OCI-LY1 (cell line): Measurements from ENCODE around the gene SPON2.

Experiments used
- H2AFZ ChIP-seq: fragments of 200-600 bp; sonication (generic), shearing (Covaris generic); 2 replicates; pipeline ENCODE4 v1.6.0; 2014; ENCODE audit warnings: antibody characterized with exemption, mild to moderate bottlenecking, low read length
- H3F3A ChIP-seq: fragments of 200-600 bp; sonication (generic), shearing (Covaris generic); 2 replicates; pipeline ENCODE4 v1.6.0; 2014; ENCODE audit warnings: mild to moderate bottlenecking, antibody characterized with exemption, low read length, moderate library complexity; ENCODE audit not compliant: insufficient read depth
- H3K27ac ChIP-seq: fragments of 200-600 bp; sonication (generic); 2 replicates; pipeline ENCODE4 v1.5.1; 2014; ENCODE audit warnings: low read length, mixed run types, mild to moderate bottlenecking, low read depth; ENCODE audit not compliant: poor library complexity, severe bottlenecking
- H3K27me3 ChIP-seq: fragments of 200-600 bp; sonication (generic); 2 replicates; pipeline ENCODE4 v1.6.0; 2014; ENCODE audit warnings: antibody characterized with exemption, mild to moderate bottlenecking, low read length, moderate library complexity; ENCODE audit not compliant: insufficient read depth
- H3K36me3 ChIP-seq: fragments of 200-600 bp; sonication (generic); 2 replicates; pipeline ENCODE4 v1.6.1; 2014; ENCODE audit warnings: mild to moderate bottlenecking, antibody characterized with exemption, low read length, moderate library complexity, mixed read lengths; ENCODE audit not compliant: insufficient read depth
- H3K4me1 ChIP-seq: fragments of 200-600 bp; sonication (generic); 2 replicates; pipeline ENCODE4 v1.5.1; 2014; ENCODE audit warnings: mild to moderate bottlenecking, low read length, moderate library complexity; ENCODE audit not compliant: insufficient read depth, severe bottlenecking
- H3K4me2 ChIP-seq: fragments of 200-600 bp; sonication (generic), shearing (Covaris generic); 2 replicates; pipeline ENCODE4 v1.6.1; 2014; ENCODE audit warnings: low read length
- H3K4me3 ChIP-seq: fragments of 200-600 bp; sonication (generic); 2 replicates; pipeline ENCODE4 v1.5.1; 2014; ENCODE audit warnings: low read length, low read depth, mild to moderate bottlenecking, mixed read lengths; ENCODE audit not compliant: poor library complexity, severe bottlenecking
- H3K79me2 ChIP-seq: fragments of 200-600 bp; shearing (Covaris generic); 2 replicates; pipeline ENCODE4 v1.6.1; 2016; ENCODE audit warnings: mixed run types, low read length, mixed read lengths; ENCODE audit not compliant: insufficient read depth
- H3K9ac ChIP-seq: fragments of 200-600 bp; sonication (generic), shearing (Covaris generic); 2 replicates; pipeline ENCODE4 v1.6.1; 2014; ENCODE audit warnings: mild to moderate bottlenecking, low read length, mixed read lengths
- H3K9me2 ChIP-seq: fragments of 200-600 bp; sonication (generic), shearing (Covaris generic); 2 replicates; pipeline ENCODE4 v1.6.1; 2014; ENCODE audit warnings: low read depth, mild to moderate bottlenecking, low read length, mixed read lengths
- H3K9me3 ChIP-seq: fragments of 200-600 bp; shearing (Covaris generic); 2 replicates; pipeline ENCODE4 v1.6.1; 2014; ENCODE audit warnings: low read length, mixed read lengths
- H4K20me1 ChIP-seq: fragments of 200-600 bp; sonication (generic), shearing (Covaris generic); 2 replicates; pipeline ENCODE4 v1.6.0; 2016; ENCODE audit warnings: mild to moderate bottlenecking, low read length; ENCODE audit not compliant: insufficient read depth
- CTCF ChIP-seq: fragments of 200-600 bp; sonication (generic), shearing (Covaris generic); IDR thresholded peaks from 2 replicates; pipeline ENCODE4 v1.5.1; 2017; ENCODE audit warnings: mild to moderate bottlenecking, antibody characterized with exemption, low read length, moderate library complexity, mixed read lengths
- EZH2 ChIP-seq: fragments of 200-600 bp; sonication (generic), shearing (Covaris generic); IDR thresholded peaks from 2 replicates; pipeline ENCODE4 v1.8.0; 2017; ENCODE audit warnings: borderline replicate concordance, mixed run types, mild to moderate bottlenecking, antibody characterized with exemption, low read length, moderate library complexity, mixed read lengths

The SPON2 gene

DNA sequence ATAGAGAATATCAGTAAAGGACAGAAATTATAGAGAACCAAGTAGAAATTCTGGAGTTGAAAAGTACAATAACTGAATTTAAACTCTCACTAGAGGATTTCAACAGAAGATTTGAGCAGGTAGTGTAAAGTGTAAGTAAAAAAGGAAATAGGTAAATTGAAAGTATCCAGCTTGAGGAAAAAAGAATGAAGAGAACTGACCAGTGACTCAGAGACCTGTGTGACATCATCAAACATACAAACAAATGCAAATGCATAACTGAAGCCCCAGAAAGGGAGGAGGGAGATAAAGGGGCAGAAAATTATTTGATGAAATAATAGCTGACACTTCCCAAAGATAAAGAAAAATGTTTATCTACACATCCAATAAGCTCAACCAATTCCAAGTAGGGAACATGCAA is 8.3 kb upstream of the SPON2 start:
- Histone ChIP-seq H3K27ac (no peak overlapping the region), H3F3A (no peaks in the 10 kb centered on the region), H3K4me3 (no peak overlapping the region), H3K9me2 (no peaks in the 10 kb centered on the region), H3K79me2 (no peaks in the 10 kb centered on the region), H3K4me2 (no peak overlapping the region), H4K20me1 (no peaks in the 10 kb centered on the region), H2AFZ (no peak overlapping the region), H3K27me3 (no peaks in the 10 kb centered on the region), H3K9ac (no peak overlapping the region), H3K36me3 (no peaks in the 10 kb centered on the region), H3K9me3 (peaks cover 8% of the 10 kb centered on the region; the same call in 1 of the 2 replicates), H3K4me1 (no peaks in the 10 kb centered on the region)
- TF ChIP-seq EZH2, result no peak
- TF ChIP-seq CTCF, result no peak

DNA sequence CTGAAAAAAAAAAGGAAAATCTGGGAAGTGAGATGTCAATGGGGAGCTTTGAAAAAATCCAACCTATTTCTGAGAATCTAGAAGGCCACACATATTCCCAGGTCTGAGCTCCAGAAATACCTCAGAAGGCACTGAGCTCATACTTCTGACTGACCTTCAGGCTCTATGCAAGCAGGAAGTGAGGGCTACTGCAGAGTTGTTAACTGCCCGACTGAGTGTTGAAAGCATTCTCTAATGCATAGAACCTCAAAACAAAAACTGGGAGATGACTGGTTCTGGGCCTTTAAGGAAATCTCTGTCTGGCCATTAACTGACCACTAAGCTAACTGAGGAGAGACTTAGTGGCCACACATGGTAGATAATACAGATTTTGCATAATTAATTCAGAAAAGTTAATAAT is 7.6 kb upstream of the SPON2 start:
- Histone ChIP-seq H3K36me3 (no peaks in the 10 kb centered on the region), H3K4me3 (no peak overlapping the region), H4K20me1 (no peaks in the 10 kb centered on the region), H3K9me3 (peaks cover 8% of the 10 kb centered on the region; the same call in 1 of the 2 replicates), H3K4me1 (no peaks in the 10 kb centered on the region), H3K79me2 (no peaks in the 10 kb centered on the region), H3K4me2 (no peak overlapping the region), H3K9me2 (no peaks in the 10 kb centered on the region), H3F3A (no peaks in the 10 kb centered on the region), H3K27ac (no peak overlapping the region), H3K9ac (no peak overlapping the region), H2AFZ (no peak overlapping the region), H3K27me3 (no peaks in the 10 kb centered on the region)
- TF ChIP-seq CTCF (no peak), EZH2 (no peak)

- TF ChIP-seq EZH2 (no peak), CTCF (no peak)
- Histone ChIP-seq H2AFZ (no peak overlapping the region), H4K20me1 (no peaks in the 10 kb centered on the region), H3K4me1 (no peaks in the 10 kb centered on the region), H3K9me3 (peaks cover 8% of the 10 kb centered on the region; the same call in 1 of the 2 replicates), H3K4me3 (no peak overlapping the region), H3K27ac (no peak overlapping the region), H3F3A (no peaks in the 10 kb centered on the region), H3K79me2 (no peaks in the 10 kb centered on the region), H3K27me3 (no peaks in the 10 kb centered on the region), H3K9me2 (no peaks in the 10 kb centered on the region), H3K4me2 (no peak overlapping the region), H3K36me3 (no peaks in the 10 kb centered on the region), H3K9ac (no peak overlapping the region)
Observed at GRCh38 chr4:1179089-1179441, 6.7 kb upstream of the SPON2 start.
